Testis (tissue), 3 donors: ENCODE results near the gene IZUMO1R. TPM values are rescaled to one million over a fixed set of nuclear protein-coding genes. Genes with fewer than 3 reads are reported as not detected.

Experiments
- DNase-seq: peaks from one replicate; pipeline ENCODE4 v3.0.0-alpha.2; 2019
- H3K27ac ChIP-seq, 2 donors: fragments of 200-600 bp; sonication (generic); one replicate each; pipeline ENCODE4 v1.5.1; 2019
- H3K27me3 ChIP-seq: fragments of 200-600 bp; sonication (generic); one replicate; pipeline ENCODE4 v1.5.1; 2019
- H3K36me3 ChIP-seq: fragments of 200-600 bp; sonication (generic); one replicate; pipeline ENCODE4 v1.5.1; 2017; ENCODE audit warnings: low read depth; ENCODE audit errors: missing control alignments
- H3K4me1 ChIP-seq: fragments of 200-600 bp; sonication (generic); one replicate; pipeline ENCODE4 v1.5.1; 2019
- H3K4me3 ChIP-seq, 2 donors: fragments of 200-600 bp; sonication (generic); one replicate each; pipeline ENCODE4 v1.5.1; 2017 to 2019
- H3K9me3 ChIP-seq: fragments of 200-600 bp; sonication (generic); one replicate; pipeline ENCODE4 v1.5.1; 2017
- POLR2A ChIP-seq: fragments of 450-650 bp; IDR thresholded peaks from one replicate; pipeline ENCODE4 v1.6.1; 2017; ENCODE audit warnings: antibody characterized with exemption, mild to moderate bottlenecking, moderate library complexity
- WGBS, 2 donors: methylation state at CpG; one replicate each; pipeline ENCODE4 v1.1.5; 2018; 5-methylcytosine and 5-hydroxymethylcytosine counted together
- intact Hi-C: fragments of 100-400 bp; cut with DNase I; formaldehyde crosslinking; loops from one replicate; pipeline ENCODE4 v1.15.1; 2023; ENCODE audit warnings: low total_unique reads
- polyA plus RNA-seq: library from polyadenylated mRNA; stranded (reverse); fragments of 350-450 nt; fragmentation: Illumina TruSeq; extraction: RNeasy Lipid Tissue Mini Kit (QIAGEN cat#74804); gene quantifications from one replicate; pipeline ENCODE4 v1.2.3, GENCODE V29; 2014; ENCODE audit warnings: low read depth, low replicate concordance; ENCODE audit not compliant: insufficient read depth
- total RNA-seq, 2 donors: library from RNA; depleted of rRNA; stranded (reverse); fragments of >200 nt; gene quantifications; one replicate each; pipeline ENCODE4 v1.2.3, GENCODE V29; 2016
- TF ChIP-seq, protein P1 (sequence below), 3 experiments: fragments of 450-650 bp in 2 of 3; fragments of 200-600 bp in 1 of 3; sonication (generic) in 1 of 3; IDR thresholded peaks; one replicate each; pipeline ENCODE4 v1.5.1; 2016 to 2019; ENCODE audit warnings: antibody characterized with exemption in 3 of 3, mild to moderate bottlenecking in 2 of 3, moderate library complexity in 1 of 3

IZUMO1R gene
- total and polyA plus RNA-seq, 3 donors from 2014 or later: not detected

GRCh38 chr11:94325681-94326080 is 21.3 kb downstream of the IZUMO1R start:
- H3K4me1 ChIP-seq: no peaks in the 10 kb centered on the region
- no peaks in the 10 kb centered on the region for H3K36me3 ChIP-seq

DNA sequence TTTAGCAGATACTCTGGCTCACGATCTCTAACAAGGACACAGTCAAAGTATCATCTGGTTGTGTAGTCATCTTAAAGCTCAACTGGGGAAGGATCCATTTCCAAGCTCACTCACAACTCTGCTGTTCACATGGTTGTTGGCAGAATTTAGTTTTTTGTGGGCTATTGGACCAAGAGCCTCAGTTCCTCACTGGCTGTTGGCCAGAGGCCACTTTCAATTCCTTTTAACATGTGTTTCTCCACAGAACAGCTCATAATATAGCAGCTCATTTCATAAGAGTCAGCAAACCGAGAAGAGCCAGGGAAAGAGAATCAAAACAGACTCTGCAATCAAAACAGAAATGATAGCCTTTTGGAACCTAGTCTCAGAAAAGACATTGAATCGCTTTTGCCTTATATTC is 22.6 kb downstream of the IZUMO1R start:
- Histone ChIP-seq H3K9me3 (no peaks in the 10 kb centered on the region), H3K36me3 (no peaks in the 10 kb centered on the region), H3K27ac (no peak overlapping the region), H3K4me3 (no peak overlapping the region), H3K4me1 (no peaks in the 10 kb centered on the region), H3K27me3 (no peaks in the 10 kb centered on the region)
- no peak for DNase-seq
- TF ChIP-seq, protein P1, sequence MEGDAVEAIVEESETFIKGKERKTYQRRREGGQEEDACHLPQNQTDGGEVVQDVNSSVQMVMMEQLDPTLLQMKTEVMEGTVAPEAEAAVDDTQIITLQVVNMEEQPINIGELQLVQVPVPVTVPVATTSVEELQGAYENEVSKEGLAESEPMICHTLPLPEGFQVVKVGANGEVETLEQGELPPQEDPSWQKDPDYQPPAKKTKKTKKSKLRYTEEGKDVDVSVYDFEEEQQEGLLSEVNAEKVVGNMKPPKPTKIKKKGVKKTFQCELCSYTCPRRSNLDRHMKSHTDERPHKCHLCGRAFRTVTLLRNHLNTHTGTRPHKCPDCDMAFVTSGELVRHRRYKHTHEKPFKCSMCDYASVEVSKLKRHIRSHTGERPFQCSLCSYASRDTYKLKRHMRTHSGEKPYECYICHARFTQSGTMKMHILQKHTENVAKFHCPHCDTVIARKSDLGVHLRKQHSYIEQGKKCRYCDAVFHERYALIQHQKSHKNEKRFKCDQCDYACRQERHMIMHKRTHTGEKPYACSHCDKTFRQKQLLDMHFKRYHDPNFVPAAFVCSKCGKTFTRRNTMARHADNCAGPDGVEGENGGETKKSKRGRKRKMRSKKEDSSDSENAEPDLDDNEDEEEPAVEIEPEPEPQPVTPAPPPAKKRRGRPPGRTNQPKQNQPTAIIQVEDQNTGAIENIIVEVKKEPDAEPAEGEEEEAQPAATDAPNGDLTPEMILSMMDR (IDR thresholded peaks at IDR 0.05): no peak
- no peak for TF ChIP-seq POLR2A
- intact Hi-C loops: no loop called here
- 42 to 61% methylated on average over 3 of the region's 3 CpGs for WGBS, 2 donors

More at GRCh38 chr11:94325681-94326080, 21.3 kb downstream of the IZUMO1R start:
- intact Hi-C loops: no loop called here
- TF ChIP-seq, protein P1 (IDR thresholded peaks at IDR 0.05): no peak
- no peak for TF ChIP-seq POLR2A
- no peak for DNase-seq
- Histone ChIP-seq H3K27me3 (no peaks in the 10 kb centered on the region), H3K9me3 (no peaks in the 10 kb centered on the region), H3K27ac (no peak overlapping the region), H3K4me3 (no peak overlapping the region)
- 38 to 47% methylated on average over 1 of the region's 1 CpG for WGBS, 2 donors

DNA sequence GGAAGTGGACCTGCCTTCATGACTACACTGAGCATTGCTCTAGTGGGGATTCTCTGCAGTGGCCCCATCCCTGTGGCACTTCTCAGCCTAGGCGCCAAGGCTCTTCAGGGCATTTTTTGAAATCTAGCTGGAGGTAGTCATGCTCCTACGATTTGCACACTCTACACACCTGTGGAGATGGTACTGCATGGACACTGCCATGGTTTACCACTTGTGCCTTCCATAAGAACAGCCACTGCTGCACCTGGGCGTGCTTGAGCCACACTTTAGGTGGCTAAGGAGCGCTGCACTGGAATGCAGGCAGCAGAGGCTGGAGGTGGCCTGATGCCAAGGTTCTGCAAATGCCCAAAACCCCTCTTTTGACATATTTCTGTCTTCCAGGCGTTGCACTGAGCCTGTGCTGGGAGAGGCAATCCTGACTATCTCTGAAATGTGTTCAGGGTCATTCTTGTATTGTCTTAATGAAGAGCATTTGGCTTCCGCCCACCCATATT is 24.3 kb downstream of the IZUMO1R start:
- TF ChIP-seq POLR2A: no peak
- TF ChIP-seq, protein P1 (IDR thresholded peaks at IDR 0.05): no peak
- Histone ChIP-seq H3K4me1 (no peaks in the 10 kb centered on the region), H3K27me3 (no peaks in the 10 kb centered on the region), H3K36me3 (no peaks in the 10 kb centered on the region), H3K4me3 (no peak overlapping the region), H3K9me3 (no peaks in the 10 kb centered on the region), H3K27ac (no peak overlapping the region)
- WGBS, 2 donors: 70 to 77% methylated on average over 6 of the region's 6 CpGs
- intact Hi-C loops: no loop called here
- no peak for DNase-seq

DNA sequence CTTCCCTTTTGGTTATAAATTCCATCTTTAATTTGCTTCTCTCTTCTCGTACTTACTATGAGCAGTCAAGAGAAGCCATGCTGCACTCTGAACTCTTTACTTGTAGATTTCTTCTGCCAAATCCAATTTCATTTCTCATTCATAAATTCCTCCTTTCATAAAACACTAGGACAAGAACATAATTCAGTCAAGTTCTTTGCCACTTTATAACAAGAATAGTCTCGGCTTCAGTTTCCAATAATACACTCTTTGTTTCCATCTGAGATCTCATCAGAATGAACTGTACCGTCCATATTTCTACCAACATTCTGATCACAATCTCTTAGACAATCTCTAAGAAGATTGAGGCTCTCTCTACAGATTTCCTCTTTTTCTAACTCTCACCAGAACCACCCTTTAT is 25.1 kb downstream of the IZUMO1R start:
- Histone ChIP-seq H3K27me3 (no peaks in the 10 kb centered on the region), H3K27ac (no peak overlapping the region), H3K36me3 (no peaks in the 10 kb centered on the region), H3K4me1 (no peaks in the 10 kb centered on the region), H3K4me3 (no peak overlapping the region), H3K9me3 (no peaks in the 10 kb centered on the region)
- WGBS, 2 donors: 65 to 87% methylated on average over 3 of the region's 3 CpGs
- intact Hi-C loops: no loop called here
- no peak for DNase-seq
- TF ChIP-seq, protein P1 (IDR thresholded peaks at IDR 0.05): no peak
- no peak for TF ChIP-seq POLR2A

- intact Hi-C loops: no loop called here
- Histone ChIP-seq H3K27me3 (no peaks in the 10 kb centered on the region), H3K4me1 (no peaks in the 10 kb centered on the region), H3K4me3 (no peak overlapping the region), H3K36me3 (no peaks in the 10 kb centered on the region), H3K9me3 (no peaks in the 10 kb centered on the region), H3K27ac (no peak overlapping the region)
- DNase-seq: no peak
- 63 to 68% methylated on average over 2 of the region's 2 CpGs for whole genome bisulfite sequencing, 2 donors
- TF ChIP-seq, protein P1 (IDR thresholded peaks at IDR 0.05): no peak
- TF ChIP-seq POLR2A: no peak
These were observed 26.4 kb downstream of the IZUMO1R start for GRCh38 chr11:94330789-94331188.
